ENCODE measurements around the gene GLT6D1. TPM values are rescaled to one million over a fixed set of nuclear protein-coding genes. Genes with fewer than 3 reads are reported as not detected.

GLT6D1 gene
- total and polyA plus RNA-seq, 2 of the 8 experiments (the other 6 are each of a cell fraction or from before 2014, with no cell fraction given): 1.3 to 2.1 TPM

- Histone ChIP-seq H4K8ac (ENCODE audit: extremely low read depth, insufficient read depth, low read length) (no peak overlapping the region), H3K56ac (replicated peaks; ENCODE audit: insufficient read length, low read depth, low read length) (no peak overlapping the region), H3K36me3 (ENCODE audit: control insufficient read depth in 2 of 4, insufficient read depth in 4 of 4, low read length in 3 of 4) (no peaks in the 10 kb centered on the region), H4K20me1 (replicated peaks in 1 of 2; ENCODE audit: control insufficient read depth in 1 of 2, insufficient read depth in 2 of 2, low read length in 2 of 2) (no peaks in the 10 kb centered on the region), H3K23me2 (ENCODE audit: low read depth, low read length) (no peaks in the 10 kb centered on the region), H4K5ac (ENCODE audit: insufficient read length, low read depth, low read length) (no peak overlapping the region), H3K9ac (replicated peaks in 1 of 4; ENCODE audit: extremely low read depth in 1 of 4, low read depth in 3 of 4, low read length in 3 of 4) (no peak overlapping the region), H3K4me2 (ENCODE audit: insufficient read depth in 1 of 2, low read depth in 2 of 2, low read length in 2 of 2) (no peak overlapping the region), H3K79me2 (ENCODE audit: control insufficient read depth in 1 of 2, insufficient read depth in 2 of 2, low read length in 2 of 2) (no peaks in the 10 kb centered on the region), H3K27ac (ENCODE audit: low read depth, low read length) (no peak overlapping the region), H4K91ac (replicated peaks; ENCODE audit: insufficient read length, low read length) (peak overlapping the region; percentile 4), H2AFZ (ENCODE audit: low read length) (no peak overlapping the region), H3K18ac (ENCODE audit: extremely low read depth, low read length) (no peak overlapping the region), H2BK20ac (ENCODE audit: low read length) (no peak overlapping the region), H3K9me3 (ENCODE audit: insufficient read depth in 2 of 2, low read depth in 1 of 2, low read length in 1 of 2) (peaks cover 3 to 5% of the 10 kb centered on the region in 2 experiments; a peak in 1 of 4 replicates), H3K4me1 (replicated peaks in 1 of 4; ENCODE audit: control insufficient read depth in 3 of 4, insufficient read depth in 4 of 4, low read length in 3 of 4) (peaks cover 0 to 13% (median 2%) of the 10 kb centered on the region in 4 experiments; a peak in 4 of 7 replicates), H3K79me1 (ENCODE audit: low read depth, low read length) (no peaks in the 10 kb centered on the region), H3K4ac (replicated peaks; ENCODE audit: insufficient read length, low read depth, low read length) (no peak overlapping the region), H3K27me3 (replicated peaks in 1 of 4; ENCODE audit: control insufficient read depth in 3 of 4, extremely low read depth in 1 of 4, insufficient read depth in 3 of 4, low read length in 3 of 4) (no peaks in the 10 kb centered on the region; a peak in 1 of 7 replicates), H2BK120ac (replicated peaks; ENCODE audit: low read depth, low read length) (no peak overlapping the region), H3K4me3 (ENCODE audit: extremely low read depth in 1 of 4, insufficient read depth in 2 of 4, low read depth in 3 of 4, low read length in 4 of 4) (no peak overlapping the region), H3K23ac (ENCODE audit: insufficient read length) (no peak overlapping the region), H2BK5ac (ENCODE audit: low read depth, low read length) (peak overlapping the region; percentile 3; the same call in 1 of the 2 replicates), H2BK15ac (ENCODE audit: low read length) (peak overlapping the region; percentile 11; the same call in 1 of the 2 replicates), H2AK5ac (ENCODE audit: low read depth, low read length) (no peak overlapping the region), H2BK12ac (ENCODE audit: low read depth, low read length) (peak overlapping the region; percentile 52; the same call in 1 of the 2 replicates), H3K14ac (ENCODE audit: insufficient read length) (no peak overlapping the region)
- DNase-seq (ENCODE audit: low read depth in 1 of 2, low spot score in 2 of 2) (no peak), FAIRE-seq (no peak)
- TF ChIP-seq TBP (IDR thresholded peaks at IDR 0.05; ENCODE audit: low read depth, low read length) (no peak), SAP30 (IDR thresholded peaks at IDR 0.05; ENCODE audit: insufficient read depth, insufficient replicate concordance, low read length) (no peak), E2F6 (IDR thresholded peaks at IDR 0.05) (no peak), TEAD4 (IDR thresholded peaks at IDR 0.05; ENCODE audit: low read depth, low read length) (no peak), SIX5 (IDR thresholded peaks at IDR 0.05; ENCODE audit: low read depth, low read length) (no peak), NANOG (IDR thresholded peaks at IDR 0.05; ENCODE audit: insufficient read depth, low read depth, low read length, poor library complexity, severe bottlenecking) (no peak), SIRT6 (IDR thresholded peaks at IDR 0.05; ENCODE audit: low read length) (no peak), SP4 (IDR thresholded peaks at IDR 0.05; ENCODE audit: low read length) (no peak), PHF8 (conservative IDR thresholded peaks at IDR 0.05; ENCODE audit: low read depth, low read length) (no peak), SUZ12 (IDR thresholded peaks at IDR 0.05; ENCODE audit: low read length) (no peak), TAF1 (IDR thresholded peaks at IDR 0.05; ENCODE audit: low read depth, low read length) (no peak)
- POLR2A ChIA-PET (ENCODE audit: partially characterized antibody): interaction anchor here (0.6 to 0.8 kb wide), 2 partner anchors 15 to 75 kb away, joined by 3 read pairs; no protein-coding TSS in a partner anchor
- 90% methylated on average over 20 of the region's 22 CpGs; no CpG with 5 or more reads in 1 of the 2 experiments for WGBS, 2 experiments (ENCODE audit: extremely low coverage in 1 of 2, insufficient coverage in 1 of 2, insufficient read length in 1 of 2, insufficient replicate concordance in 2 of 2, low coverage in 1 of 2, low lambda C conversion rate in 2 of 2, missing lambda C conversion rate in 1 of 2)
- CTCF ChIA-PET (ENCODE audit: partially characterized antibody): interaction anchor here (0.8 to 1.8 kb wide), 4 partner anchors 16 to 120 kb away, joined by 3 to 5 read pairs (median 3); no protein-coding TSS in a partner anchor
Measured at GRCh38 chr9:135677641-135678168, 38.4 kb upstream of the GLT6D1 start.

Data from H1 (cell line).